K562 (cell line): ENCODE results near the gene NCAPG2. TPM values are rescaled to one million over a fixed set of nuclear protein-coding genes. Genes with fewer than 3 reads are reported as not detected.

Source experiments
- ATAC-seq: fragments of 200-7000 bp; cut with Tn5 transposase; 3 replicates; pipeline ENCODE4 v1.9.1; 2020; ENCODE audit warnings: moderate library complexity
- BruUV-seq: library from RNA; stranded (reverse); fragments of 400-500 nt; replicated peaks from 2 replicates; lab custom pipeline; 2021; lab: Mats Ljungman, UMichigan
- CTCF ChIA-PET: fragments of 300-600 bp; formaldehyde crosslinking; extraction: SDS; loops from one replicate; lab custom pipeline; 2021; ENCODE audit warnings: low intra/inter-chr PET ratio; lab: Yijun Ruan, JAX
- POLR2A ChIA-PET: fragments of 300-600, 350-650 bp; sonication (Branson Sonifier 250); formaldehyde crosslinking; extraction: SDS; loops from one replicate; lab custom pipeline; 2021; ENCODE audit warnings: antibody characterized with exemption, inconsistent platforms; lab: Yijun Ruan, JAX
- DNase-seq, 4 experiments: peaks; one replicate each; pipeline versions ENCODE4 v3.0.0 to v3.0.0-alpha.2; 2011 to 2018; ENCODE audit warnings: low spot score in 3 of 4, mixed read lengths in 3 of 4; ENCODE audit errors: extremely low read depth in 1 of 4
- FAIRE-seq: peaks from 2 replicates; lab custom pipeline; 2011; peaks lifted over from hg19 to GRCh38; lab: Jason Lieb, UNC
- H2AFZ ChIP-seq: 2 replicates; pipeline ENCODE4 v1.6.0; 2011; ENCODE audit warnings: low read depth, low read length, control low read depth, inconsistent platforms
- H3K27ac ChIP-seq: fragments of 200-600 bp; 3 replicates; pipeline ENCODE4 v1.8.0; 2011; ENCODE audit warnings: low read depth, mild to moderate bottlenecking, control low read depth, inconsistent platforms, low read length, moderate library complexity, mixed read lengths; ENCODE audit errors: extremely low read depth
- H3K27me3 ChIP-seq, 2 experiments: fragments of 300-600 bp in 1 of 2; 2 replicates in 1 of 2; 3 replicates in 1 of 2; pipeline versions ENCODE4 v1.6.0 to v1.8.0; 2011; ENCODE audit warnings: inconsistent platforms in 2 of 2, low read length in 2 of 2, mild to moderate bottlenecking in 1 of 2, mixed read lengths in 1 of 2, moderate library complexity in 1 of 2; ENCODE audit not compliant: control insufficient read depth in 2 of 2, insufficient read depth in 2 of 2
- H3K36me3 ChIP-seq: fragments of 300-600 bp; 3 replicates; pipeline ENCODE4 v1.8.0; 2011; ENCODE audit warnings: mild to moderate bottlenecking, low read length, inconsistent platforms; ENCODE audit not compliant: control insufficient read depth, insufficient read depth
- H3K4me1 ChIP-seq, 2 experiments: fragments of 200-600 bp in 1 of 2; replicated peaks in 1 of 2; 2 replicates in 1 of 2; 3 replicates in 1 of 2; pipeline versions ENCODE4 v1.5.1 to v1.8.0; 2011; ENCODE audit warnings: inconsistent platforms in 2 of 2, low read length in 2 of 2, mild to moderate bottlenecking in 1 of 2, mixed read lengths in 1 of 2, moderate library complexity in 1 of 2; ENCODE audit not compliant: control insufficient read depth in 2 of 2, insufficient read depth in 2 of 2
- H3K4me2 ChIP-seq: 2 replicates; pipeline ENCODE4 v1.6.1; 2011; ENCODE audit warnings: low read length, control low read depth, inconsistent platforms, mixed read lengths; ENCODE audit not compliant: insufficient read depth
- H3K4me3 ChIP-seq: fragments of 200-600 bp; sonication (generic), shearing (Covaris generic); 2 replicates; pipeline ENCODE4 v1.5.1; 2016; ENCODE audit warnings: control low read depth, inconsistent platforms
- H3K79me2 ChIP-seq: fragments of 200-600 bp; 3 replicates; pipeline ENCODE4 v1.8.0; 2011; ENCODE audit warnings: low read length, inconsistent platforms; ENCODE audit not compliant: control insufficient read depth, insufficient read depth
- H3K9ac ChIP-seq, 2 experiments: 2 replicates each; pipeline versions ENCODE4 v1.6.0 to v1.6.1; 2011; ENCODE audit warnings: low read depth in 2 of 2, low read length in 2 of 2, control low read depth in 1 of 2, inconsistent platforms in 1 of 2, mild to moderate bottlenecking in 1 of 2, mixed read lengths in 1 of 2; ENCODE audit not compliant: insufficient read depth in 1 of 2
- H3K9me1 ChIP-seq: one replicate; pipeline ENCODE4 v1.6.0; 2011; ENCODE audit warnings: inconsistent platforms, mild to moderate bottlenecking, low read length, moderate library complexity; ENCODE audit not compliant: control insufficient read depth, insufficient read depth
- H3K9me3 ChIP-seq: replicated peaks from 2 replicates; pipeline ENCODE4 v1.5.1; 2011; ENCODE audit warnings: low read depth, low read length, inconsistent platforms; ENCODE audit not compliant: control insufficient read depth, insufficient read depth
- H4K20me1 ChIP-seq: replicated peaks from 2 replicates; pipeline ENCODE4 v1.6.1; 2011; ENCODE audit warnings: low read length, inconsistent platforms, mixed read lengths; ENCODE audit not compliant: control insufficient read depth, insufficient read depth
- BRCA1 ChIP-seq, 2 experiments: fragments of 450-650 bp in 1 of 2; sonication (generic) in 1 of 2; formaldehyde crosslinking in 1 of 2; IDR thresholded peaks; 2 replicates each; pipeline versions ENCODE4 v1.5.0 to v1.6.1; 2017 to 2020; ENCODE audit warnings: mild to moderate bottlenecking in 1 of 2, missing genetic modification reagents in 1 of 2
- CBX5 ChIP-seq: IDR thresholded peaks from 2 replicates; pipeline ENCODE4 v1.6.1; 2014; ENCODE audit warnings: low read depth, borderline replicate concordance
- FUS ChIP-seq: fragments of 200-400 bp; formaldehyde crosslinking; optimal IDR thresholded peaks from 2 replicates; pipeline ENCODE3; 2017; ENCODE audit warnings: low read depth, low read length
- RBM39 ChIP-seq: fragments of 200-400 bp; formaldehyde crosslinking; optimal IDR thresholded peaks from 2 replicates; pipeline ENCODE3; 2018; ENCODE audit warnings: low read depth, low read length
- TARDBP ChIP-seq: fragments of 450-650 bp; IDR thresholded peaks from 2 replicates; pipeline ENCODE4 v1.6.1; 2016
- XRCC3 ChIP-seq: fragments of 450-650 bp; IDR thresholded peaks from 2 replicates; pipeline ENCODE4 v1.6.1; 2017; ENCODE audit warnings: mild to moderate bottlenecking, moderate library complexity
- ZNF184 ChIP-seq: sonication (generic); formaldehyde crosslinking; IDR thresholded peaks from 2 replicates; pipeline ENCODE4 v1.5.0; 2020; ENCODE audit warnings: missing genetic modification reagents
- ZNF699 ChIP-seq: fragments of 250-450 bp; sonication (Bioruptor Pico); IDR thresholded peaks from 2 replicates; pipeline ENCODE4 v1.8.0; 2021; ENCODE audit warnings: mild to moderate bottlenecking, moderate library complexity; ENCODE audit not compliant: insufficient replicate concordance
- ZNF76 ChIP-seq: fragments of 250-450 bp; sonication (Bioruptor Pico); IDR thresholded peaks from 2 replicates; pipeline ENCODE4 v1.4.0; 2020; ENCODE audit warnings: mild to moderate bottlenecking, moderate library complexity, borderline replicate concordance
- WGBS: fragments of 100-300 bp; shearing (Covaris generic); methylation state at CpG from one replicate; pipeline ENCODE4 v1.1.6; 2016; ENCODE audit warnings: low coverage, mixed read lengths; ENCODE audit not compliant: insufficient coverage; ENCODE audit errors: missing lambda C conversion rate; 5-methylcytosine and 5-hydroxymethylcytosine counted together
- in situ Hi-C: fragments of 300-500 bp; cut with MboI; formaldehyde crosslinking; loops from 4 replicates; pipeline ENCODE4 v1.15.0; 2018; ENCODE audit warnings: inconsistent platforms, mixed read lengths
- intact Hi-C: fragments of 100-400 bp; cut with micrococcal nuclease; formaldehyde crosslinking; loops from 2 replicates; pipeline ENCODE4 v1.14.2; 2022
- polyA plus RNA-seq, 8 experiments: library from polyadenylated mRNA; depleted of rRNA in 4 of 8; stranded (reverse) in 5 of 8; unstranded in 3 of 8; fragments of >200 nt; fragmentation: Nextera tagmentation in 2 of 8; fragmentation: Illumina TruSeq in 1 of 8; extraction: Ambion mirVana in 2 of 8; extraction: Trizol in 1 of 8; gene quantifications; 2 replicates each; pipeline versions ENCODE4 v1.2.1 to v1.2.3, GENCODE V29; 2011 to 2014; ENCODE audit warnings: inconsistent platforms in 1 of 8, missing spikeins in 1 of 8
- total RNA-seq, 7 experiments: library from RNA; depleted of rRNA in 6 of 7; stranded (reverse); fragments of >200 nt in 6 of 7; fragmentation: Illumina TruSeq in 2 of 7; extraction: Trizol in 2 of 7; gene quantifications; 2 replicates each; pipeline versions ENCODE4 v1.2.1 to v1.2.3, GENCODE V29; 2011 to 2021; ENCODE audit warnings: low replicate concordance in 1 of 7
- TF ChIP-seq, protein P1 (sequence below), 2 experiments: fragments of 450-650 bp in 1 of 2; sonication (generic) in 1 of 2; formaldehyde crosslinking; conservative IDR thresholded peaks; 2 replicates each; pipeline versions ENCODE4 v1.4.0 to v1.8.1; 2020 to 2022; ENCODE audit warnings: mild to moderate bottlenecking in 1 of 2, missing genetic modification reagents in 1 of 2

Gene NCAPG2
- total and polyA plus RNA-seq, 9 of the 15 experiments (the other 6 are each of a cell fraction or from before 2014, with no cell fraction given) = 21.5 to 127 (median 86.1) TPM

DNA sequence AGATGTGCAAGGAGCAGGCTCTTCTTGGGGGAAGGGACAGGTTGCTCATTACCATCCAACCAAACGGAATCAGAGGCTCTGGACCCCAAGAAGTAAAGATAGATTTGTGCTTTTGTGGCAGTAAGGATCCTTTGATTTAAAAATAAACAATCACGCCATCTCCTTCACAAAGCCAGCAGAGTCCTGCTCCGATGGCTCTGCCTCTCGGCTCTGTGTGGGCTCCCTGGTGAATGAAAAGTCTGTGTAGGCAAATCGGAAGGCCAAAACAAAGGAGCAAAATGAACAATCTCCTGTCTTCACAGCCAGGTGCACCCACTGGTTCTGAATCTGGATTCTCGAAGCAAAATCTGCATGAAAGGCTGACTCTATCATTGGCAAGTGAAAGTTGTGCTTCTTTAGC is 120.8 kb downstream of the NCAPG2 start (continued):
- no peak for TF ChIP-seq RBM39

GRCh38 chr7:158583143-158583542 is 121.5 kb downstream of the NCAPG2 start:
- H3K36me3 ChIP-seq = no peaks in the 10 kb centered on the region
- FAIRE-seq = no peak
- no peaks in the 10 kb centered on the region for H3K79me2 ChIP-seq
- peaks cover 3 to 15% of the 10 kb centered on the region in 2 experiments; a peak in 3 of 5 replicates for H3K4me1 ChIP-seq
- intact Hi-C loops = no loop called here
- 2% methylated on average over 5 of the region's 5 CpGs for WGBS
- TF ChIP-seq, protein P1, sequence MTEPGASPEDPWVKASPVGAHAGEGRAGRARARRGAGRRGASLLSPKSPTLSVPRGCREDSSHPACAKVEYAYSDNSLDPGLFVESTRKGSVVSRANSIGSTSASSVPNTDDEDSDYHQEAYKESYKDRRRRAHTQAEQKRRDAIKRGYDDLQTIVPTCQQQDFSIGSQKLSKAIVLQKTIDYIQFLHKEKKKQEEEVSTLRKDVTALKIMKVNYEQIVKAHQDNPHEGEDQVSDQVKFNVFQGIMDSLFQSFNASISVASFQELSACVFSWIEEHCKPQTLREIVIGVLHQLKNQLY (CRISPR knock-in tag; conservative IDR thresholded peaks at IDR 0.05) = no peak
- TF ChIP-seq XRCC3 (no peak), ZNF184 (no peak), ZNF699 (no peak), BRCA1 (IDR thresholded peaks at IDR 0.05) (no peak), BRCA1 (CRISPR knock-in tag; IDR thresholded peaks at IDR 0.05) (no peak), TARDBP (no peak), CBX5 (no peak), FUS (no peak), ZNF76 (CRISPR knock-in tag) (no peak)
- TF ChIP-seq, all 486 proteins: peak for 0
- DNase-seq = no peak
- H4K20me1 ChIP-seq = peaks cover 5% of the 10 kb centered on the region
- CTCF ChIA-PET = no interaction called here
- H3K27ac ChIP-seq = no peak overlapping the region
- H2AFZ ChIP-seq = no peak overlapping the region
- ATAC-seq = no peak
- no TSS peak for BruUV-seq
- H3K4me3 ChIP-seq = no peak overlapping the region
- no peak overlapping the region for H3K4me2 ChIP-seq
- POLR2A ChIA-PET = interaction anchor here (0.6 kb wide), 1 partner anchor 43 kb away, joined by 4 read pairs; no protein-coding TSS in a partner anchor
- H3K27me3 ChIP-seq = peaks cover 27 to 40% of the 10 kb centered on the region in 2 experiments
- no peaks in the 10 kb centered on the region; the same call in 1 of the 2 replicates for H3K9me3 ChIP-seq
- in situ Hi-C loops = no loop called here
- H3K9ac ChIP-seq = no peak overlapping the region
- H3K9me1 ChIP-seq = no peaks in the 10 kb centered on the region
